ENCODE results near the gene THSD7B.

DNA sequence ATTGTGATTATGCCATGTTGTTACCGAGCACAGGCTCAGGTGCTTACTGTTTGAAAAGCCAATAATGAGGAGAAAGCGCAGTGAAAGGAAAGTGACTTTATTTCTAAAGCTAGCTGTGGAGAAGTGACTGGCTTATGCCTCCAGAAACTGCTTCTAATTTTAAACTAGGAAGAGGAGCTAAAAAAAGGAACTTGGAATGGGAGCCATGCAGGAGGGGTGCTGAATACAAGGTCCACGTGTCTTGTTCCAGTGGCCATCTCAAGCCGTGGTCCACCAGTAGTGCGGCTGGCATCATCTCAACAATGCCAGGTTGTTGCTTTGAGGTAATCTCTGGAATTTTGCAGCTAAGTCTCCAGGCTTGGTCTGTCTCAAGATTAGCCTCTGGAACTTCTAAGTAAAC, 282.0 kb downstream of the THSD7B start:
- TF ChIP-seq EP300 (IDR thresholded peaks at IDR 0.05) (no peak), POLR2A (IDR thresholded peaks at IDR 0.05) (no peak)
- TF ChIP-seq, protein P1, sequence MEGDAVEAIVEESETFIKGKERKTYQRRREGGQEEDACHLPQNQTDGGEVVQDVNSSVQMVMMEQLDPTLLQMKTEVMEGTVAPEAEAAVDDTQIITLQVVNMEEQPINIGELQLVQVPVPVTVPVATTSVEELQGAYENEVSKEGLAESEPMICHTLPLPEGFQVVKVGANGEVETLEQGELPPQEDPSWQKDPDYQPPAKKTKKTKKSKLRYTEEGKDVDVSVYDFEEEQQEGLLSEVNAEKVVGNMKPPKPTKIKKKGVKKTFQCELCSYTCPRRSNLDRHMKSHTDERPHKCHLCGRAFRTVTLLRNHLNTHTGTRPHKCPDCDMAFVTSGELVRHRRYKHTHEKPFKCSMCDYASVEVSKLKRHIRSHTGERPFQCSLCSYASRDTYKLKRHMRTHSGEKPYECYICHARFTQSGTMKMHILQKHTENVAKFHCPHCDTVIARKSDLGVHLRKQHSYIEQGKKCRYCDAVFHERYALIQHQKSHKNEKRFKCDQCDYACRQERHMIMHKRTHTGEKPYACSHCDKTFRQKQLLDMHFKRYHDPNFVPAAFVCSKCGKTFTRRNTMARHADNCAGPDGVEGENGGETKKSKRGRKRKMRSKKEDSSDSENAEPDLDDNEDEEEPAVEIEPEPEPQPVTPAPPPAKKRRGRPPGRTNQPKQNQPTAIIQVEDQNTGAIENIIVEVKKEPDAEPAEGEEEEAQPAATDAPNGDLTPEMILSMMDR (IDR thresholded peaks at IDR 0.05) = no peak

Measured in upper lobe of left lung (tissue), 4 donors.